Measurements from ENCODE around the gene DPP4.

Gene DPP4

DNA sequence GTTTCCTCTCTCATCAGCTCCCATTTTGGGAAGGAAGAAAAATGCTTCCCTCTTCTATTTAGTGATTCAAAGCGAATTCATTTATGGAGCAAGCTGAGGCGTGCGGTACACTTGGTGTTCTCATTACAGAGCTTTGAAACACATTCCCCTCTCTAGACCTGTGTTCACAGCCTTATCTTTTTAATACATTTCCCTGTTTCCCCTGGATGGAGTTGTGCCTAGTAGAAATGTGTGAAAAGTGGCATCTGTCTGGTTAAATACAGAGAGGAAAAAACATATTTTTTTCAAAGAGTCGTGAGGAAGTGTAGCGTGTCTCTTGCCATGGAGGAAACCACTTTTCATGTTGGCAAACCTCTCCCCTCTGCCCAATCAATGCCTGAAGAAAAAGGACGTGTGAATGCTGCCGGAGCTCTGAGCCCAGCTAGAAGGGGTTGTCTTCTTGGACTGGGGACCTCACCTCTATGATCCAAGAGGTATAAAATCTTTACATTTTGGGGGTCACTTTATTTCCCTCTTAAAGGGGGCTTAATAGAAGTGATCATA, 52.4 kb downstream of the DPP4 start:
- H3K27me3 ChIP-seq (replicated peaks; ENCODE audit: insufficient read depth, low read length), result no peaks in the 10 kb centered on the region
- no peak overlapping the region for H3K9ac ChIP-seq (ENCODE audit: low read length)
- no peaks in the 10 kb centered on the region for H3F3A ChIP-seq (ENCODE audit: insufficient read depth, low read length)
- H3K9me3 ChIP-seq (replicated peaks; ENCODE audit: insufficient read depth, low read length), result no peaks in the 10 kb centered on the region
- H3K4me3 ChIP-seq (ENCODE audit: low read length), result no peak overlapping the region
- no peak overlapping the region for H3K4me2 ChIP-seq (ENCODE audit: low read depth, low read length)
- no peaks in the 10 kb centered on the region for H3K36me3 ChIP-seq (replicated peaks; ENCODE audit: insufficient read depth, low read length)
- H3K4me1 ChIP-seq (ENCODE audit: low read length), result no peaks in the 10 kb centered on the region
- no peak overlapping the region for H3K27ac ChIP-seq (ENCODE audit: low read length)
- H2AFZ ChIP-seq (ENCODE audit: low read length), result no peak overlapping the region
- DNase-seq, result no peak
- no peaks in the 10 kb centered on the region for H3K79me2 ChIP-seq (ENCODE audit: low read length)
- H4K20me1 ChIP-seq (ENCODE audit: insufficient read depth, low read length), result no peaks in the 10 kb centered on the region
- no peak for TF ChIP-seq EZH2 (optimal IDR thresholded peaks at IDR 0.05; ENCODE audit: low read depth, low read length)
- TF ChIP-seq EZH2phosphoT487 (IDR thresholded peaks at IDR 0.05; ENCODE audit: low read length), result no peak
- no peak for TF ChIP-seq CTCF (IDR thresholded peaks at IDR 0.05; ENCODE audit: low read length)
- no peaks in the 10 kb centered on the region for H3K9me2 ChIP-seq (replicated peaks; ENCODE audit: insufficient read depth, low read length)

DNA sequence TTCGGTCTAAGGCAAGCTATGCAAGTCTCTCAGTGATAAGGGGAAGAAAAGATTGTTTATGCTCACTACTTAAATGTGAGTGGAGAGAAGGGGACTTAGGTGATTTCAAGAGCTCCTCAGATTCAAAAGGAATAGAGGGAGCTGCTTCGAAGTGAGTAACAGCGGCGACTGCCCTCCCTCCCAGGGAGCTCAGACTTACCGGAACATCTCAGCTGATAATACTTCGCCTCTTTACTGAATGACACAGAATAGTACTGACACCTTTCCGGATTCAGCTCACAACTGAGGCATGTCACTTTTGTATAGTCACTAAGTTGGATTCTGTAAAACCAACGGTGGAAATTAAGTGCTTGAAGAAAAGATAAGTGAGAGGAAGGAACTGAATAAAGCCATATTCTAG, 55.5 kb downstream of the DPP4 start:
- Histone ChIP-seq H3K4me2 (ENCODE audit: low read depth, low read length) (no peak overlapping the region), H2AFZ (ENCODE audit: low read length) (no peak overlapping the region), H4K20me1 (ENCODE audit: insufficient read depth, low read length) (no peaks in the 10 kb centered on the region), H3K27ac (ENCODE audit: low read length) (no peak overlapping the region), H3K4me1 (ENCODE audit: low read length) (no peaks in the 10 kb centered on the region; the same call in 1 of the 2 replicates), H3K36me3 (replicated peaks; ENCODE audit: insufficient read depth, low read length) (no peaks in the 10 kb centered on the region), H3K27me3 (replicated peaks; ENCODE audit: insufficient read depth, low read length) (no peaks in the 10 kb centered on the region), H3K9ac (ENCODE audit: low read length) (no peak overlapping the region), H3K9me2 (replicated peaks; ENCODE audit: insufficient read depth, low read length) (no peaks in the 10 kb centered on the region), H3K4me3 (ENCODE audit: low read length) (no peak overlapping the region), H3F3A (ENCODE audit: insufficient read depth, low read length) (no peaks in the 10 kb centered on the region), H3K79me2 (ENCODE audit: low read length) (no peaks in the 10 kb centered on the region), H3K9me3 (replicated peaks; ENCODE audit: insufficient read depth, low read length) (no peaks in the 10 kb centered on the region)
- TF ChIP-seq EZH2phosphoT487 (IDR thresholded peaks at IDR 0.05; ENCODE audit: low read length) (no peak), CTCF (IDR thresholded peaks at IDR 0.05; ENCODE audit: low read length) (no peak), EZH2 (optimal IDR thresholded peaks at IDR 0.05; ENCODE audit: low read depth, low read length) (no peak)
- no peak for DNase-seq

- TF ChIP-seq EZH2 (optimal IDR thresholded peaks at IDR 0.05; ENCODE audit: low read depth, low read length) (no peak), CTCF (IDR thresholded peaks at IDR 0.05; ENCODE audit: low read length) (no peak), EZH2phosphoT487 (IDR thresholded peaks at IDR 0.05; ENCODE audit: low read length) (no peak)
- Histone ChIP-seq H3K27ac (ENCODE audit: low read length) (no peak overlapping the region), H3K4me3 (ENCODE audit: low read length) (no peak overlapping the region), H3K9me3 (replicated peaks; ENCODE audit: insufficient read depth, low read length) (no peaks in the 10 kb centered on the region), H3K4me1 (ENCODE audit: low read length) (no peaks in the 10 kb centered on the region; the same call in 1 of the 2 replicates), H3K27me3 (replicated peaks; ENCODE audit: insufficient read depth, low read length) (no peaks in the 10 kb centered on the region), H3K4me2 (ENCODE audit: low read depth, low read length) (no peak overlapping the region), H3K36me3 (replicated peaks; ENCODE audit: insufficient read depth, low read length) (no peaks in the 10 kb centered on the region), H2AFZ (ENCODE audit: low read length) (no peak overlapping the region), H3F3A (ENCODE audit: insufficient read depth, low read length) (no peaks in the 10 kb centered on the region), H3K9me2 (replicated peaks; ENCODE audit: insufficient read depth, low read length) (no peaks in the 10 kb centered on the region), H3K79me2 (ENCODE audit: low read length) (no peaks in the 10 kb centered on the region), H3K9ac (ENCODE audit: low read length) (no peak overlapping the region), H4K20me1 (ENCODE audit: insufficient read depth, low read length) (no peaks in the 10 kb centered on the region)
- DNase-seq, result no peak
These were observed 56.8 kb downstream of the DPP4 start for GRCh38 chr2:162017233-162017632.

All from MM.1S (cell line).